Activated naive CD4-positive, alpha-beta T cell treated with anti-CD3 and anti-CD28 coated beads, Interleukin-2, amount 50 U/mL, for 16 hours (primary cell): ENCODE results near the gene BCAS3.

Experiments
- DNase-seq: peaks from one replicate; pipeline ENCODE4 v3.0.0-alpha.2; 2020

BCAS3 gene

DNA sequence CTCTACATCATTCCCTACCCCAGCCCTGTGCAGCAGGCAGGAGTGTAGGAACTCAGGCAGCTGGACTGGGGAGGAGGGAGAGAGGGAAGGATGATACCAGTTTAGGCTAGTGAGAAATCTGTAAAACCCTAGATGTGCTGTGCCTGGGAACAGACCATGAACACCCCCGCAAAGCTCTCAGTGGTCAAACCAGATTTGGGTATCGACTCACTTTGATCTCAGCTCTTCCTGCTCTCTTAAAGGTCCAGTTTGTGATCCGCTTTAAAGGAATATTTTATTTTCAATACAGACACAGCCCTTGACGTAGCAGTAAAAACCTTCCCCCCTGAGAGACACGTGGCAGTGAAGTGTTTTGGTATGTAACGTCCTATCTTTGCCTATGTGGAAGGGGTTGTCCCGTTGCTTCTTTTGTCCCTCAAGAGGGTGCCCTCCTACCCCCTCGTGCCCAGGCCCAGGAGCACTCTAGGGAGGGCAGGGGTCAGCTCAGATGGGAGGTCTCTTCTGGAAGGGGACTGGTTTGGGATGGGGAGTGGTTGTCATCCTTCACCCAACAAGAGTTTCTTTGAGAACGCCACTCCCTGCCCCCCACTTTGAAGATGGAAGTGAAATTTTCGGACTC is 702.7 kb downstream of the BCAS3 start:
- DNase-seq = no peak

DNA sequence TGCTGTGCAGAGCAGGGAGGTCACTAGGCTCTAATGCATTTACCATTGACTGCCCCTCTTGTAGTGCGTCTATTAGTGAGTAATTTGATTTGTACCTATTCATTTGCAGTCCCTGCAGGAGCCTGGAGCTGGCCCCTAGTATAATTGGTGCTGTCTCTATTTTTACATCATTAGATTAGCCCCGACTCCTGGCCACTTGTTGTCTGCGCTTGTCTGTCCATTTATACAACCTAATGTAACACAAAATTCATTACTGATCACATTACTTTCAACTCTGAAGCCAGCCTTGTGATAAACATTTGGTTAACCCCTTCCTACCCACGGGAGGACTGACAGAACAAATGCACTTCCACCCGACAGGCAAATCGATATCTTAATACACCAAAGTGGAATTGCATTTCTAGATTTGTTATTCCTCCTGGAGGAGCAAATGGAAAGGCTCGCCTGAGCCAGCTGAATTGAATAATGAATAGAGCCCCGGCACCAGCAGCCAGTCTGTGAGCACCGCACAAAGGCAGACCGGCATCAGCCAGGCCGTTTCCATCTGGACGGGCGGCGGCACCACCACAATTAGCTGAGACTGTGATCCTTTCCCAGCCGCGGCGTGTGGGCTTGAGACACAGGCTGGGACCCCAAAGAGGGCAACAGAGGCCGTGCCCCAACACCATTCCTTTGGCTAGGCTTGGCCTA is 703.3 kb downstream of the BCAS3 start:
- DNase-seq = no peak

DNA sequence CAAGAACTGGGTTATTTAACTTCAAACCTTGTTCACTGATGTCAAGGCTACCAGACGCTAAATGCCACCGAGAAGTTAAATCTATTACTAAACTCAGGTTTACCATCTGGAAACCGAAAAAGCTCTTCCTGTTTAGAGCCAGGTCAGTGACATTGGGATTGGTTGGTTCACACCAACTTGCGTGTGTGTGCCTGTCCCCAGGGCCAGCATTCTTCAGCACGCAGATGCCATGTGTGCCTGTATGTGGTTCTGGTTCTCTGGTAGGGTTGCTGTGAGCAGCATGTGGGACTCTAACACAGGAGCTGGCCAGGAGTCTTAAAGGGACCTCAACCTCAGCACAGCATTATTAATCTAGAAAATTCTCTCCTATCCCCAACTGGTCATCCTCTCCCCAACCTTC is 703.9 kb downstream of the BCAS3 start:
- DNase-seq = no peak

- DNase-seq = no peak
Observed at GRCh38 chr17:61382796-61383688, 705.4 kb downstream of the BCAS3 start.

DNA sequence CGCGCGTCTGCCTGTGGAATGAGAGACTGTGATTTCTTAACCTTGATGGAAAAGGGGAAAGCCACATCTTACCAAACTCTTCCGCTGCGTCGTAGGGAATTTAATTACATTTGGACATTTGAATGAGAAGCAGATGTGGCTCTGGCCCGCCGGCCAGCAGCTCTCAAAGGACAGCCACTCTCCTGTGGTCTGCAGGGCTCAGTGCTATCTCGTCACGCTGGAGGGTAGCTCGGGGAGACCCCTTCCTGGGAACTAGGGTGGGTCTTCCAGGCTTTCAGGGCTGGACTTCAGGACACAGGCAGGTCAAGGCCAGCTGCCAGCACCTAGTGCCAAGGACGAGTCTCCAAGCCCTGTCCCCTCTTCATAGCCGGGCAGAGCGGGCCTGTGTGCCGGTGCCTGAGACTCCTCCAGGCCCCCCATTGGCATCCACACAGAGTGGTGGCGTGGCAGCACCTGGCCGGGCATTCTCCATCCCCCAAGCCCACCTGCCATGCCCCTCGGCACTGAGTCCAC is 706.1 kb downstream of the BCAS3 start:
- no peak for DNase-seq

GRCh38 chr17:61384354-61384691 is 706.7 kb downstream of the BCAS3 start:
- no peak for DNase-seq

GRCh38 chr17:61384692-61385576 is 707.3 kb downstream of the BCAS3 start:
- DNase-seq = no peak

- no peak for DNase-seq
Observed at GRCh38 chr17:61385577-61386236, 708.1 kb downstream of the BCAS3 start.

DNA sequence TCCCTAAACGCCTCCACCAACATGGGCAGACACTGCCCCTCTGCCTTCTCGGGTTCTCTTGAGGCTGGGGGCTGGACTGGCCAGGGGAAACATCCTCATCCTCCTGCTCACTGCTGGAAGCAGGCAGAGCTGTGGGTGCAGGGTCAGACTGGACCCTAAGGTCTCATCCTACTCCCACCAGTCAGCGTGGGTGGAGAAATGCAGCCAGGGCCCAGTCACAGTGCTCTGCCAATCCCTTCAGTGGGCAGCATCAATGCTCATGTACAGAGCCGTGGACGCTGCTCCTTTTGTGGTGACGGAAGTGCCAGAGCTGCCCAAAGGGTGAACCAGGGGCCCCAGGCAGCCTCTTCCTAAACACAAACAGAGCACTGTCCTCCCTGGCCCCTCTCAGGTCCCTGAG is 708.6 kb downstream of the BCAS3 start:
- DNase-seq = no peak

DNA sequence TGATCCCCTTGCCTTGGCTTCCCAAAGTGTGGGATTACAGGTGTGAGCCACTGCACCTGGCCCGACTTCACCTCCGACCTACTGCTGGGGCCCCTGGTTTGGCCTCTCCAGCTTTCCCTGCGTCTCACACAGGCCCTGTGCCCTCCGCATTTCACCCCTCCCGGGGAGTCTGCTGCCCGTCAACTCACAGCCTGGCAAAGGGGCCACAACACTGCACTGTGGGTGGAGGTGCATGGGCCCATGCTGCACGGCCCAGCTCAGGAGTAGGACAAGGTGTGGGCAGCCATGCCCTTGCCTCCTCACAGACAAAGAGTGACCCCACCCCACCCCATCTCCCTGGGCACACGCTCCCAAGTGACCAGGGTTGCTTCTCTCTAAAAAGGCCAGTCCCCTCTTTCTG is 709.4 kb downstream of the BCAS3 start:
- no peak for DNase-seq

GRCh38 chr17:61387511-61388305 is 710.1 kb downstream of the BCAS3 start:
- DNase-seq = no peak

DNA sequence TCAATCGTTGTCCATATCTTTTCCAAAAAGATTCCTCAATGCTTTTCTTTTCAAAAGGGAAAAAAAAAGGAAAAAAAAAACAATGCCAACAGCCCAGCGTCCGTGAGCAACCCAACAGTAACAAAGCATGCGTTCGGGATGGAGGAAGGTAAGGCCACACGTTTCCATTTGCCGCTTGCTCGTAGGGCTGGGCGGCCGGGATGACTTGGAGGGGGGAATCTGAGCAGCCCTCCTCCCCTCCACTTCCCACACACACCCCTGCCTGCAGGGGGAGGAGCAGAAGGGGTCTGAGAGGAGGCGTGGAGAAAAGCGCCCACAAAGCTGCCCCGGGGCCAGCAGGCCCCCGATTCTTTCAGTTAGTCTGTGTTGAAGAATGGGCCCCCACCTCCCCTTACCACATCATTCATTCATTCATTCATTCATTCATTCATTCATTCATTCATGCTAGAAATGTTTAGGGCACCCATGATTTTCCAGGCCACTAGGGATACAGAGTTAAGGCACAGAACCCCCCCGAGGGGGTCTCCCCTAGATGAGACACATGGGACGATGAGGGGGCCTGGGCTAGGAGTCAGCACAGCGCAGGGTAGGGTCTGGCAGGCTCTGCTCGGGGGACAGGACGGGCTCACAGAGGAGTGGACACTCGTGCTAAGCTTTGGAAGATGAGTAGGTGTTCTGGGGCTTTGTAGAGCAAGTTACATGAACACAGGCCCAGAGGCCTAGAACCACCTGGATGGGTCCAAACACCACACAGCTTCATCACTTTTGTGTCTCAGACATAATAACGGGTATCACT is 711.1 kb downstream of the BCAS3 start:
- DNase-seq = no peak

DNA sequence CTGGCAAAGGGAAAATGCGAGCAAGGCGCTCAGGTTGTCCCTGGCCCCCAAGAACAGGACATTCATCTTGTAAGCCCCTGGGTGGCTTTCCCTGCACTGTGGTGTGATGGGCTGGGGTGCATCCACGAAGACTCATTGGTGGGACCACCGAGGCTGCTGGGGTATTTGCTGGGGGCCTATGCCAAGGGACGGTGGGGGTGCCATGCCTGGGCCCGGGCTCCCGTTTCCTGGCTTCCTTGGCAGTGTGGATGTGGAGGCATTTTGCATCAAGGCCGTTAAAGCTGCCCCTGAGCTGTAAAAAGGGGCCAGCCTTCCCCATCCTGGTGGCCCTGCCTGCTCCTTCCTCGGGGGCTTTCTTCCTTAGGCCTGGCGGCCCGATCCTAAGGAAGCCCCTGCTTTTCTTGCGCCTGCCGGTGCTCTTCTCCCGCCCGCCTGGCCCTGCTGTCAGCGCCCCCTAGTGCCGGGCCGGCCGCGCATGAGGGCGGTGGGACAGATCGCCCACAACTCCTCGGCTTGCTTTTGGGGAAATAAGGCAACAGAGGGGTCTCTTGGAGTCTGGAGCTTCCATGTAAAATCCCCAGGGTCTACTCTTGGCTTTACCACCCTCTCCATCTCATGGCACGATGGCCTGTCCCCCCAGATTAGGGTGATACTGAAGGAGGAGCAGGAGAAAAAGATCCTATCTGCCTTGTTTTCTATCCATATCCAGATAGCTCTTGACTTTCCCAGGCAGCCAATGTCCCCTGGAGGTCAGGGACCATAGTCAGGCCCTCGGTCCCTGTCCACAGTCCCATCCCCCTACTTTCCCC is 712.2 kb downstream of the BCAS3 start:
- peak; percentile 53 for DNase-seq

GRCh38 chr17:61390479-61390791 is 712.8 kb downstream of the BCAS3 start:
- DNase-seq = no peak

DNA sequence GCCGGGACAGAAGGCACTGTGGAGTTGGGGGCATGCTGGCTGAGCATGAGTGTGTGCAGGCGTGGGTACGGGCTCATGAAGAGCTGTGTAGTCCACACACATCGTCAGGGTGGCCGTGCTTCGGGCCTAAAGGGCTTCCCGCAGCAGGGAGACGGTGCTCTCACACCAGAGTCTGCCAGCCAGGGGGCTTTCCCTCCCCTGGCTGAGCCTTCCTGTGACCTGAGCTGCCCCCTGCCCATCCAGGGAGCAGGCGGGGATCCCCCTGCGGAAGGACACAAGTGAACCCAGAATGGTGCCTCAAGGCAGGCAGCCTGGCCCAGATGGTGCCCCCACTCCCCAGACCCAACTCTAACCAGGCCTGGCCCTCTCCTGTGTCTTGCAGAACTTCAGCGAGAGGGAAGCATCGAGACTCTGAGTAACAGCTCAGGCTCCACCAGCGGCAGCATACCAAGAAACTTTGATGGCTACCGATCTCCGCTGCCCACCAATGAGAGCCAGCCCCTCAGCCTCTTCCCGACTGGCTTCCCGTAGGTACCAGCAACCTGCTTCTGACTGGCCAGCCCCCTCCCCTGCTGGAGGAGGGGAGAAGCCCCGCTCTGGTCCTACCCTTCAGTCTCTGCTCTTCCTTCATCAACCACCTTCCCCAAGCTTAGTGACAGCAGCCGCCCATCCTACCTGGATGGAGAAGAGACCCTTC is 714.1 kb downstream of the BCAS3 start:
- DNase-seq = no peak

GRCh38 chr17:61392679-61393078 is 715.0 kb downstream of the BCAS3 start:
- DNase-seq = no peak

GRCh38 chr17:61393550-61393903 is 715.9 kb downstream of the BCAS3 start:
- no peak for DNase-seq

DNA sequence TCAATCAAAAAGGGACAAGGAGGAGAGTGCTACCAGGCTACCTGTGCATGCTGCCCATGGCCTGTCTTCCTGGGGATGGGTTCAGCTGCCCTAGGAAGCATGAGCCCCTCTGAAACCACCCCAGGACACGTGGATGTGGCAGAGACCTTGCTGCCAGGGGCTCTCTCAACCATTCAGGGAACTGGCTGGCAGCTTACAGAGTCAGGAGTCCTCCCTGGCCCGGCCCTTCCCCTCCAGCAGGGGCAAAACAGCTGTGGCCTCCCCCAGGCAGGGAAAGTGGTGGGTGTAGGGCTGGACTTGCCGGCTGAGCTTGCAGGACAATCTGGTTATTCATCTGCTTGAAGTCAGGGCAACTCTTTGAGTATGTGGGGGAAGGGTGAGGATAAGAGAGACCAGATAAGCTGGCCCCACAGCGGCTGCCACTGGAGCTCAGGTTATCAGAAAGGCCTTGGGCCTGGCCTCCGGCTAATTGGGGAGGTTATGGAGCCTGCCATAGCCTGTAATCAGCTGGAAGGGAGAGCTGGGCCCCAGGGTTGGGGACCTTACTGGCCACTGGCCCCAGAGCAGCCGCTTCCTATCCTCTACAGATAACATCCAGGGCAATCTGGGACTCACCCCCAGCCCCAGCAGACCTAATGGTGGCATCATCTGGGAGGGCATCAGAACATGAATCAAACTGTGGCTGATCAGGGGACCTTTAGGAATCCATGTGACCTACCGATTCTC is 716.4 kb downstream of the BCAS3 start:
- no peak for DNase-seq
